AG04450 (cell line): ENCODE data around the gene EXOC3L2. TPM values are rescaled to one million over a fixed set of nuclear protein-coding genes. Genes with fewer than 3 reads are reported as not detected.

ENCODE experiments used
- CTCF ChIA-PET: fragments of 300-600, 350-600 bp; formaldehyde crosslinking; extraction: SDS; loops from one replicate; lab custom pipeline; 2022; ENCODE audit warnings: antibody characterized with exemption, inconsistent platforms; lab: Charles Lee
- POLR2A ChIA-PET: fragments of 350-600 bp; formaldehyde crosslinking; extraction: SDS; loops from one replicate; lab custom pipeline; 2021; ENCODE audit warnings: antibody characterized with exemption, inconsistent platforms; lab: Yijun Ruan, JAX
- DNase-seq: peaks from one replicate; pipeline ENCODE4 v3.0.0-alpha.2; 2011; ENCODE audit warnings: low read depth, low spot score
- H3K27ac ChIP-seq: one replicate; pipeline ENCODE4 v1.5.1; 2012; ENCODE audit warnings: low read depth, low read length, control low read depth
- H3K27me3 ChIP-seq: one replicate; pipeline ENCODE4 v1.6.0; 2012; ENCODE audit warnings: low read length; ENCODE audit not compliant: control insufficient read depth, insufficient read depth
- H3K4me3 ChIP-seq: 2 replicates; pipeline ENCODE4 v1.5.1; 2011; ENCODE audit warnings: mild to moderate bottlenecking, low read depth, low read length, control low read depth
- H3K9me3 ChIP-seq: 2 replicates; pipeline ENCODE4 v1.5.1; 2012; ENCODE audit warnings: low read length; ENCODE audit not compliant: control insufficient read depth, insufficient read depth
- CTCF ChIP-seq: IDR thresholded peaks from 2 replicates; pipeline ENCODE4 v1.5.1; 2011; ENCODE audit warnings: low read depth, low read length, control low read depth, inconsistent platforms
- polyA plus RNA-seq: library from polyadenylated mRNA; depleted of rRNA; stranded (reverse); fragments of >200 nt; gene quantifications from 2 replicates; pipeline ENCODE4 v1.2.3, GENCODE V29; 2011

The EXOC3L2 gene
- polyA plus RNA-seq, 1 experiment = not detected

DNA sequence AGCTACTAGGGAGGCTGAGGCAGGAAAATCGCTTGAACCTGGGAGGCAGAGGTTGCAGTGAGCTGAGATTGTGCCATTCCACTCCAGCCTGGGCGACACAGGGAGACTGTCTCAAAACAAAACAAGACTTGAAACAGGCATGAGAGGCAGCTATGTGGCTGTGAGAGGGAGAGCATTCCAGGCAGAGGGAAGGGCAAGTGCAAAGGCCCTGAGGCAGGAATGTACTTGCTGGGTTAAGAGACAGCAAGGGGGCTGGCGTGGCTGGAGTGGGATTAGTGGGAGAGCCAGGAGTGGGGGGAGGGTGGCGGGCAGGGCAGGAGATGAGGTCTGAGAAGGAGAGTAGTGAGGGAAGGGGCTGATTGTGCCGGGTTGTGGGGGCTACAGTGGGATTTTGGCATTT, 21.3 kb downstream of the EXOC3L2 start:
- ChIA-PET POLR2A (interaction anchor here (0.5 kb wide), 1 partner anchor 885 kb away, joined by 4 read pairs; no protein-coding TSS in a partner anchor), CTCF (no interaction called here)
- no peak overlapping the region for H3K27ac ChIP-seq
- H3K4me3 ChIP-seq = no peak overlapping the region
- peaks cover 20% of the 10 kb centered on the region for H3K27me3 ChIP-seq
- no peak for TF ChIP-seq CTCF
- no peaks in the 10 kb centered on the region; the same call in 1 of the 2 replicates for H3K9me3 ChIP-seq
- DNase-seq = no peak

- H3K4me3 ChIP-seq = no peak overlapping the region
- no peak overlapping the region for H3K27ac ChIP-seq
- CTCF ChIA-PET = no interaction called here
- no peak for TF ChIP-seq CTCF
- DNase-seq = no peak
- peaks cover 26% of the 10 kb centered on the region for H3K27me3 ChIP-seq
- no peaks in the 10 kb centered on the region; the same call in 1 of the 2 replicates for H3K9me3 ChIP-seq
- POLR2A ChIA-PET = no interaction called here
Measured at GRCh38 chr19:45222724-45223123, 22.5 kb downstream of the EXOC3L2 start.

DNA sequence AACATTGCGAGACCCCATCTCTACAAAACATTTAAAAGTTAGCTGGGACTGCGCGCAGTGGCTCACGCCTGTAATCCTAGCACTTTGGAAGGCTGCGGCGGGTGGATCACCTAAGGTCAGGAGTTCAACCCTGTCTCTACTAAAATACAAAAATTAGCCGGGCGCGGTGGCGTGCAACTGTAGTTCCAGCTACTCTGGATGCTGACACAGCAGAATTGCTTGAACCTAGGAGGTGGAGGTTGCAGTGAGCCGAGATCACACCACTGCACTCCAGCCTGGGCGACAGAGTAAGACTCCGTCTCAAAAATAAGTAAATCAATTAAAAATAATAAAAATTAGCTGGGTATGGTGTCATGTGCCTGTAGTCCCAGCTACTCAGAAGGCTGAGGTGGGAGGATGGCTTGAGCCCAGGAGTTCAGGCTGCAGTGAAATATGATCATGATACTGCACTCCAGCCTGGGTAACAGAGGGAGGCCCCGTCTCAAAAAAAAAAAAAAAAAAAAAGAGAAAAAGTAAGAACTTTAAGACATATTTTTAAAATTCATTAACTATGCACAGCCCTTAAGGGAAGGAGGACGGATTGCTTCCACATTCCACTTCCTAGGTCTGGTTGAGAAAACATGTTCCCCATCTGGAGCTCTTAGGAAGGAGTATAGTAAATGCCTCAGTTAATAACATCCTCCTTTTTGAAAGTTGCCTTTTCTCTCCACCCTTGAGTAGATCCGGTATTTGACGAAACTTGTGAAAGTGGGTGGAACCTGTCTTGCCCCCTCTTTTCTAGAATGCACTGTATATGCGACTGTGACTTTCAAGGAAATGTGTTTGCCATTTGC, 26.1 kb downstream of the EXOC3L2 start:
- H3K27me3 ChIP-seq = peaks cover 44% of the 10 kb centered on the region

DNA sequence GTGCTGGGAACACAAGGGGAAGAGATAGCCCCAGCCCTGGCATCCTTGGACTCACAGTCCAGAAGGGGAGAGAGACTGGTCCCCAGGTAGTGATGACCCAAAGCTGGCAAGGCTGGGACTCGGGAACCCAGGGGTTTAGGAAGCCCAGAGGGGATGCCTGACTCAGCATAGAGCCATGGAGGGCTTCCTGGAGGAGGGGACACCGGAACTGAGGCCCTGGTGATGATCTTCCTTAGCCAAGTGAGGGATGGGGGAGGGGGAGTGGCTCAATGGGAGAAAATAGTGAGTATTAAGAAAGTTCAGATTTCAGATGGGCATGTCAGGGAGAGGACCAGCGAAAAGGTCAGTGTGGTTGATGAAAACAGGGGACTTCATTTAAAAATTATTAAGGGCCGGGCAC, 26.8 kb downstream of the EXOC3L2 start:
- Histone ChIP-seq H3K9me3 (no peaks in the 10 kb centered on the region; the same call in 1 of the 2 replicates), H3K27me3 (peaks cover 43% of the 10 kb centered on the region), H3K4me3 (no peak overlapping the region), H3K27ac (no peak overlapping the region)
- ChIA-PET POLR2A (interaction anchor here (0.6 kb wide), 1 partner anchor 11 kb away, joined by 4 read pairs; no protein-coding TSS in a partner anchor), CTCF (no interaction called here)
- DNase-seq = no peak
- no peak for TF ChIP-seq CTCF

More for the DNA sequence above, 26.1 kb downstream of the EXOC3L2 start:
- ChIA-PET POLR2A (interaction anchor here (0.6 to 0.7 kb wide), 4 partner anchors 12 to 520 kb away, joined by 4 to 10 read pairs (median 7); no protein-coding TSS in a partner anchor), CTCF (interaction anchor here (0.7 kb wide), 1 partner anchor 28 kb away, joined by 5 read pairs; no protein-coding TSS in a partner anchor)
- TF ChIP-seq CTCF = no peak
- no peak overlapping the region for H3K27ac ChIP-seq
- DNase-seq = no peak
- no peaks in the 10 kb centered on the region; the same call in 1 of the 2 replicates for H3K9me3 ChIP-seq
- no peak overlapping the region for H3K4me3 ChIP-seq

GRCh38 chr19:45217957-45218334, 27.3 kb downstream of the EXOC3L2 start:
- Histone ChIP-seq H3K9me3 (no peaks in the 10 kb centered on the region; the same call in 1 of the 2 replicates), H3K27ac (no peak overlapping the region), H3K27me3 (peaks cover 40% of the 10 kb centered on the region), H3K4me3 (no peak overlapping the region)
- no peak for TF ChIP-seq CTCF
- ChIA-PET CTCF (interaction anchor here (0.6 to 0.7 kb wide), 3 partner anchors 17 to 119 kb away, joined by 3 read pairs; no protein-coding TSS in a partner anchor), POLR2A (no interaction called here)
- no peak for DNase-seq
